GM23338 (cell line): Measurements from ENCODE around the gene ADAMTS8. TPM values are rescaled to one million over a fixed set of nuclear protein-coding genes. Genes with fewer than 3 reads are reported as not detected.

Source experiments
- ATAC-seq: fragments of 200-7000 bp; cut with Tn5 transposase; 3 replicates; pipeline ENCODE4 v1.9.1; 2020
- DNase-seq: peaks from one replicate; pipeline ENCODE4 v3.0.0-alpha.2; 2015; ENCODE audit warnings: low spot score
- H2AFZ ChIP-seq: fragments of 200-600 bp; sonication (generic); 2 replicates; pipeline ENCODE4 v1.8.0; 2016; ENCODE audit warnings: antibody characterized with exemption, mild to moderate bottlenecking, moderate library complexity
- H3F3A ChIP-seq: fragments of 200-600 bp; sonication (generic); replicated peaks from 2 replicates; pipeline ENCODE4 v1.8.0; 2017; ENCODE audit warnings: antibody characterized with exemption, mixed run types, low read depth
- H3K27ac ChIP-seq: fragments of 200-600 bp; sonication (generic); 2 replicates; pipeline ENCODE4 v1.6.1; 2016; ENCODE audit warnings: low read depth
- H3K27me3 ChIP-seq: fragments of 200-600 bp; sonication (generic); 2 replicates; pipeline ENCODE4 v1.8.0; 2016; ENCODE audit warnings: mild to moderate bottlenecking, mixed run types, moderate library complexity; ENCODE audit not compliant: insufficient read depth
- H3K36me3 ChIP-seq: fragments of 200-600 bp; sonication (generic); 2 replicates; pipeline ENCODE4 v1.8.0; 2016; ENCODE audit warnings: mild to moderate bottlenecking; ENCODE audit not compliant: insufficient read depth
- H3K4me1 ChIP-seq: fragments of 200-600 bp; sonication (generic); 2 replicates; pipeline ENCODE4 v1.8.0; 2016; ENCODE audit warnings: mild to moderate bottlenecking, moderate library complexity; ENCODE audit not compliant: insufficient read depth
- H3K4me2 ChIP-seq: fragments of 200-600 bp; sonication (generic); 2 replicates; pipeline ENCODE4 v1.7.1; 2017; ENCODE audit warnings: mixed run types
- H3K4me3 ChIP-seq: fragments of 200-600 bp; sonication (generic); 2 replicates; pipeline ENCODE4 v1.6.1; 2016; ENCODE audit warnings: mixed run types
- H3K79me2 ChIP-seq: fragments of 200-600 bp; sonication (generic); replicated peaks from 2 replicates; pipeline ENCODE4 v1.8.0; 2017; ENCODE audit warnings: mild to moderate bottlenecking; ENCODE audit not compliant: insufficient read depth
- H3K9me2 ChIP-seq: fragments of 200-600 bp; sonication (generic); 2 replicates; pipeline ENCODE4 v1.8.0; 2017; ENCODE audit not compliant: insufficient read depth
- H4K20me1 ChIP-seq: fragments of 200-600 bp; sonication (generic); replicated peaks from 2 replicates; pipeline ENCODE4 v1.8.0; 2017; ENCODE audit warnings: mild to moderate bottlenecking; ENCODE audit not compliant: insufficient read depth
- H3K27ac Mint-ChIP-seq: 2 replicates; pipeline ENCODE4 v1.8.0; 2020; ENCODE audit warnings: inconsistent platforms, mild to moderate bottlenecking, moderate library complexity, mixed read lengths
- H3K27me3 Mint-ChIP-seq: 3 replicates; pipeline ENCODE4 v1.8.0; 2022; ENCODE audit warnings: low read depth, mild to moderate bottlenecking, moderate library complexity, mixed read lengths, inconsistent platforms; ENCODE audit not compliant: insufficient read depth, poor library complexity
- H3K36me3 Mint-ChIP-seq: 3 replicates; pipeline ENCODE4 v1.8.0; 2021; ENCODE audit warnings: low read depth, mild to moderate bottlenecking, inconsistent platforms, moderate library complexity, mixed read lengths
- H3K4me1 Mint-ChIP-seq: 3 replicates; pipeline ENCODE4 v1.8.0; 2020; ENCODE audit warnings: mild to moderate bottlenecking, inconsistent platforms, mixed read lengths
- H3K4me3 Mint-ChIP-seq: 3 replicates; pipeline ENCODE4 v1.8.0; 2021; ENCODE audit warnings: moderate library complexity, mild to moderate bottlenecking, inconsistent platforms, mixed read lengths
- H3K9me3 Mint-ChIP-seq: 3 replicates; pipeline ENCODE4 v1.8.0; 2020; ENCODE audit warnings: moderate library complexity, mild to moderate bottlenecking, inconsistent platforms, mixed read lengths
- CREB1 ChIP-seq: fragments of 250-450 bp; sonication (Bioruptor Pico); IDR thresholded peaks from 2 replicates; pipeline ENCODE4 v1.5.0; 2020; ENCODE audit warnings: low read depth, mild to moderate bottlenecking, moderate library complexity
- CTCF ChIP-seq, 2 experiments: fragments of 200-600 bp in 1 of 2; sonication (generic) in 1 of 2; conservative IDR thresholded peaks; 2 replicates each; pipeline versions ENCODE4 v1.5.1 to v1.6.1; 2016 to 2017; ENCODE audit warnings: antibody characterized with exemption in 2 of 2, low read depth in 2 of 2, mild to moderate bottlenecking in 2 of 2, moderate library complexity in 1 of 2
- ETS1 ChIP-seq: IDR thresholded peaks from 2 replicates; pipeline ENCODE4 v1.6.1; 2016; ENCODE audit warnings: antibody characterized with exemption
- EZH2 ChIP-seq: fragments of 200-600 bp; sonication (generic); IDR thresholded peaks from one replicate; pipeline ENCODE4 v1.8.0; 2017; ENCODE audit warnings: antibody characterized with exemption, mild to moderate bottlenecking, low read depth; ENCODE audit not compliant: unreplicated experiment
- POLR2AphosphoS5 ChIP-seq: IDR thresholded peaks from 2 replicates; pipeline ENCODE4 v1.6.1; 2016; ENCODE audit warnings: antibody characterized with exemption, low read depth
- REST ChIP-seq: IDR thresholded peaks from one replicate; pipeline ENCODE4 v1.6.1; 2018; ENCODE audit warnings: antibody characterized with exemption; ENCODE audit not compliant: unreplicated experiment
- polyA plus RNA-seq: library from polyadenylated mRNA; unstranded; fragments of >200 nt; fragmentation: Nextera tagmentation; extraction: Ambion mirVana; gene quantifications from 2 replicates; pipeline ENCODE4 v1.2.1, GENCODE V29; 2016
- total RNA-seq: library from RNA; depleted of rRNA; stranded (reverse); fragments of >200 nt; shearing (Covaris generic); gene quantifications from 2 replicates; pipeline ENCODE4 v1.2.3, GENCODE V29; 2014
- TF ChIP-seq, protein P1 (sequence below): fragments of 250-450 bp; sonication (Bioruptor Pico); IDR thresholded peaks from 2 replicates; pipeline ENCODE4 v1.5.0; 2020; ENCODE audit warnings: mild to moderate bottlenecking, moderate library complexity

Gene ADAMTS8
- total and polyA plus RNA-seq, 2 experiments from 2014 or later, result 7.5 to 16.2 TPM

- no peak overlapping the region for H3K27ac ChIP-seq
- no peaks in the 10 kb centered on the region for H3K36me3 ChIP-seq
- Mint-ChIP-seq H3K9me3 (no peaks in the 10 kb centered on the region), H3K27me3 (peaks cover 39% of the 10 kb centered on the region), H3K27ac (no peak overlapping the region), H3K4me3 (no peak overlapping the region), H3K36me3 (no peaks in the 10 kb centered on the region; the same call in 2 of the 3 replicates), H3K4me1 (peaks cover 24% of the 10 kb centered on the region)
- no peaks in the 10 kb centered on the region for H3K9me2 ChIP-seq
- H3F3A ChIP-seq, result peaks cover 15% of the 10 kb centered on the region
- ATAC-seq (peak; percentile 54), DNase-seq (peak; percentile 96)
- TF ChIP-seq EZH2, result no peak
- no peak for TF ChIP-seq CREB1 (CRISPR knock-in tag)
- TF ChIP-seq CTCF (conservative IDR thresholded peaks at IDR 0.05; ENCODE audit: low read depth in 2 of 2), result peak; percentile 79 to 96
- no peaks in the 10 kb centered on the region for H3K79me2 ChIP-seq
- peaks cover 18% of the 10 kb centered on the region; the same call in 1 of the 2 replicates for H3K4me1 ChIP-seq
- H4K20me1 ChIP-seq, result no peaks in the 10 kb centered on the region
- H3K27me3 ChIP-seq, result peaks cover 39% of the 10 kb centered on the region
- no peak overlapping the region for H3K4me3 ChIP-seq
- H3K4me2 ChIP-seq, result no peak overlapping the region
- H2AFZ ChIP-seq, result no peak overlapping the region
Observed at GRCh38 chr11:130431331-130431773, 2.9 kb upstream of the ADAMTS8 start.

DNA sequence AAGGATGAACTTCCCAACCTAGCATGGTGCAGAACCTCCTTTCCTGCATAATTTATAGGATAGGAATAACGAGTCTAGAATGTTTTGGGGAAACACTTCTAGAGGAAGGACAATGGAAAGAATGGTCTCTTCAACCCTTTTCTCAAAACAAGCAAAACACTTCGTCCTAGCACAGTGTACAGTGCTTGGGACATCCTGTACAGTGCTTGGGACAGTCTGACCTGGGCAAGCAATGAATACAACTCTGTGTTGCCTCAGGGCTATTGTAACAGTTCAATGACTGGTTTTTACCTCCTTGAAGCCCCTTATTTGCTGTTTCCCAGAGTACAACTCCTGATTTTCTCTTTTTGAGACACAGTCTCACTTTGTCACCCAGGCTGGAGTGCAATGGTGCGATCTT lies 1.6 kb upstream of the ADAMTS8 start:
- H3K9me3 Mint-ChIP-seq, result no peaks in the 10 kb centered on the region
- TF ChIP-seq ETS1 (no peak), REST (no peak), CREB1 (CRISPR knock-in tag) (no peak), POLR2AphosphoS5 (no peak), EZH2 (no peak)
- TF ChIP-seq, protein P1, sequence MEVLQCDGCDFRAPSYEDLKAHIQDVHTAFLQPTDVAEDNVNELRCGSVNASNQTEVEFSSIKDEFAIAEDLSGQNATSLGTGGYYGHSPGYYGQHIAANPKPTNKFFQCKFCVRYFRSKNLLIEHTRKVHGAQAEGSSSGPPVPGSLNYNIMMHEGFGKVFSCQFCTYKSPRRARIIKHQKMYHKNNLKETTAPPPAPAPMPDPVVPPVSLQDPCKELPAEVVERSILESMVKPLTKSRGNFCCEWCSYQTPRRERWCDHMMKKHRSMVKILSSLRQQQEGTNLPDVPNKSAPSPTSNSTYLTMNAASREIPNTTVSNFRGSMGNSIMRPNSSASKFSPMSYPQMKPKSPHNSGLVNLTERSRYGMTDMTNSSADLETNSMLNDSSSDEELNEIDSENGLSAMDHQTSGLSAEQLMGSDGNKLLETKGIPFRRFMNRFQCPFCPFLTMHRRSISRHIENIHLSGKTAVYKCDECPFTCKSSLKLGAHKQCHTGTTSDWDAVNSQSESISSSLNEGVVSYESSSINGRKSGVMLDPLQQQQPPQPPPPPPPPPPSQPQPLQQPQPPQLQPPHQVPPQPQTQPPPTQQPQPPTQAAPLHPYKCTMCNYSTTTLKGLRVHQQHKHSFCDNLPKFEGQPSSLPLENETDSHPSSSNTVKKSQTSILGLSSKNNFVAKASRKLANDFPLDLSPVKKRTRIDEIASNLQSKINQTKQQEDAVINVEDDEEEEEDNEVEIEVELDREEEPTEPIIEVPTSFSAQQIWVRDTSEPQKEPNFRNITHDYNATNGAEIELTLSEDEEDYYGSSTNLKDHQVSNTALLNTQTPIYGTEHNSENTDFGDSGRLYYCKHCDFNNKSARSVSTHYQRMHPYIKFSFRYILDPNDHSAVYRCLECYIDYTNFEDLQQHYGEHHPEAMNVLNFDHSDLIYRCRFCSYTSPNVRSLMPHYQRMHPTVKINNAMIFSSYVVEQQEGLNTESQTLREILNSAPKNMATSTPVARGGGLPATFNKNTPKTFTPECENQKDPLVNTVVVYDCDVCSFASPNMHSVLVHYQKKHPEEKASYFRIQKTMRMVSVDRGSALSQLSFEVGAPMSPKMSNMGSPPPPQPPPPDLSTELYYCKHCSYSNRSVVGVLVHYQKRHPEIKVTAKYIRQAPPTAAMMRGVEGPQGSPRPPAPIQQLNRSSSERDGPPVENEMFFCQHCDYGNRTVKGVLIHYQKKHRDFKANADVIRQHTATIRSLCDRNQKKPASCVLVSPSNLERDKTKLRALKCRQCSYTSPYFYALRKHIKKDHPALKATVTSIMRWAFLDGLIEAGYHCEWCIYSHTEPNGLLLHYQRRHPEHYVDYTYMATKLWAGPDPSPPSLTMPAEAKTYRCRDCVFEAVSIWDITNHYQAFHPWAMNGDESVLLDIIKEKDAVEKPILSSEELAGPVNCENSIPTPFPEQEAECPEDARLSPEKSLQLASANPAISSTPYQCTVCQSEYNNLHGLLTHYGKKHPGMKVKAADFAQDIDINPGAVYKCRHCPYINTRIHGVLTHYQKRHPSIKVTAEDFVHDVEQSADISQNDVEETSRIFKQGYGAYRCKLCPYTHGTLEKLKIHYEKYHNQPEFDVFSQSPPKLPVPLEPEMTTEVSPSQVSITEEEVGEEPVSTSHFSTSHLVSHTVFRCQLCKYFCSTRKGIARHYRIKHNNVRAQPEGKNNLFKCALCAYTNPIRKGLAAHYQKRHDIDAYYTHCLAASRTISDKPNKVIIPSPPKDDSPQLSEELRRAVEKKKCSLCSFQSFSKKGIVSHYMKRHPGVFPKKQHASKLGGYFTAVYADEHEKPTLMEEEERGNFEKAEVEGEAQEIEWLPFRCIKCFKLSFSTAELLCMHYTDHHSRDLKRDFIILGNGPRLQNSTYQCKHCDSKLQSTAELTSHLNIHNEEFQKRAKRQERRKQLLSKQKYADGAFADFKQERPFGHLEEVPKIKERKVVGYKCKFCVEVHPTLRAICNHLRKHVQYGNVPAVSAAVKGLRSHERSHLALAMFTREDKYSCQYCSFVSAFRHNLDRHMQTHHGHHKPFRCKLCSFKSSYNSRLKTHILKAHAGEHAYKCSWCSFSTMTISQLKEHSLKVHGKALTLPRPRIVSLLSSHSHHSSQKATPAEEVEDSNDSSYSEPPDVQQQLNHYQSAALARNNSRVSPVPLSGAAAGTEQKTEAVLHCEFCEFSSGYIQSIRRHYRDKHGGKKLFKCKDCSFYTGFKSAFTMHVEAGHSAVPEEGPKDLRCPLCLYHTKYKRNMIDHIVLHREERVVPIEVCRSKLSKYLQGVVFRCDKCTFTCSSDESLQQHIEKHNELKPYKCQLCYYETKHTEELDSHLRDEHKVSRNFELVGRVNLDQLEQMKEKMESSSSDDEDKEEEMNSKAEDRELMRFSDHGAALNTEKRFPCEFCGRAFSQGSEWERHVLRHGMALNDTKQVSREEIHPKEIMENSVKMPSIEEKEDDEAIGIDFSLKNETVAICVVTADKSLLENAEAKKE (CRISPR knock-in tag), result no peak

More for the DNA sequence above, 1.6 kb upstream of the ADAMTS8 start:
- Histone ChIP-seq H4K20me1 (no peaks in the 10 kb centered on the region), H3K36me3 (no peaks in the 10 kb centered on the region), H3K79me2 (no peaks in the 10 kb centered on the region), H2AFZ (no peak overlapping the region), H3F3A (peaks cover 15% of the 10 kb centered on the region), H3K9me2 (no peaks in the 10 kb centered on the region), H3K4me2 (no peak overlapping the region), H3K27me3 (peaks cover 44% of the 10 kb centered on the region), H3K27ac (no peak overlapping the region), H3K4me1 (peaks cover 18% of the 10 kb centered on the region; the same call in 1 of the 2 replicates), H3K4me3 (no peak overlapping the region)
- ATAC-seq (no peak), DNase-seq (no peak)
- Mint-ChIP-seq H3K4me3 (no peak overlapping the region; the same call in 2 of the 3 replicates), H3K27me3 (peaks cover 43% of the 10 kb centered on the region), H3K27ac (no peak overlapping the region), H3K4me1 (peaks cover 26% of the 10 kb centered on the region), H3K36me3 (peaks cover under 1% of the 10 kb centered on the region; the same call in 2 of the 3 replicates)
